HepG2 (cell line): ENCODE data around the gene DPH1. TPM values are rescaled to one million over a fixed set of nuclear protein-coding genes. Genes with fewer than 3 reads are reported as not detected.

Source experiments
- BRCA1 ChIP-seq: sonication (generic); formaldehyde crosslinking; IDR thresholded peaks from 2 replicates; pipeline ENCODE4 v1.4.0; 2020; ENCODE audit warnings: missing genetic modification reagents
- EP300 ChIP-seq, 3 experiments: sonication (generic) in 1 of 3; formaldehyde crosslinking in 1 of 3; IDR thresholded peaks; 2 replicates each; pipeline versions ENCODE4 v1.5.1 to v1.6.1; 2011 to 2020; ENCODE audit warnings: low read depth in 2 of 3, low read length in 2 of 3, borderline replicate concordance in 1 of 3, improper control_type of control experiment in 1 of 3, mild to moderate bottlenecking in 1 of 3, missing genetic modification reagents in 1 of 3, moderate library complexity in 1 of 3
- GPN1 ChIP-seq: sonication (generic); formaldehyde crosslinking; IDR thresholded peaks from 2 replicates; pipeline ENCODE4 v1.5.1; 2020; ENCODE audit warnings: missing genetic modification reagents, borderline replicate concordance
- MED1 ChIP-seq: sonication (generic); formaldehyde crosslinking; IDR thresholded peaks from 2 replicates; pipeline ENCODE4 v1.4.0; 2020; ENCODE audit warnings: missing genetic modification reagents
- MIER2 ChIP-seq: IDR thresholded peaks from 2 replicates; pipeline ENCODE4 v1.6.1; 2016; ENCODE audit warnings: missing biosample characterization, missing genetic modification reagents
- WIZ ChIP-seq: sonication (generic); formaldehyde crosslinking; IDR thresholded peaks from 2 replicates; pipeline ENCODE4 v1.5.1; 2020; ENCODE audit warnings: mild to moderate bottlenecking, missing genetic modification reagents
- ZBTB7B ChIP-seq: sonication (generic); formaldehyde crosslinking; IDR thresholded peaks from 2 replicates; pipeline ENCODE4 v1.4.0; 2020; ENCODE audit warnings: missing genetic modification reagents
- ZFP62 ChIP-seq: sonication (generic); formaldehyde crosslinking; IDR thresholded peaks from 2 replicates; pipeline ENCODE4 v1.4.0; 2020; ENCODE audit warnings: missing genetic modification reagents
- ZNF101 ChIP-seq: sonication (generic); formaldehyde crosslinking; IDR thresholded peaks from 2 replicates; pipeline ENCODE4 v1.4.0; 2020; ENCODE audit warnings: mild to moderate bottlenecking, low read depth, missing genetic modification reagents, borderline replicate concordance
- ZNF225 ChIP-seq: sonication (generic); formaldehyde crosslinking; IDR thresholded peaks from 2 replicates; pipeline ENCODE4 v1.4.0; 2020; ENCODE audit warnings: mild to moderate bottlenecking, missing genetic modification reagents
- ZNF331 ChIP-seq: sonication (generic); formaldehyde crosslinking; IDR thresholded peaks from 2 replicates; pipeline ENCODE4 v1.4.0; 2020; ENCODE audit warnings: missing genetic modification reagents
- ZNF790 ChIP-seq: sonication (generic); formaldehyde crosslinking; IDR thresholded peaks from 2 replicates; pipeline ENCODE4 v1.8.0; 2022; ENCODE audit warnings: missing genetic modification reagents, mild to moderate bottlenecking, borderline replicate concordance
- polyA plus RNA-seq, 8 experiments: library from polyadenylated mRNA; depleted of rRNA in 3 of 8; stranded (reverse) in 7 of 8; unstranded in 1 of 8; fragments of >200 nt; fragmentation: Illumina TruSeq in 4 of 8; extraction: Trizol in 4 of 8; gene quantifications; 2 replicates each; pipeline versions ENCODE4 v1.2.1 to v1.2.3, GENCODE V29; 2011 to 2016; ENCODE audit warnings: low read depth in 4 of 8, missing spikeins in 1 of 8, mixed read lengths in 1 of 8; ENCODE audit not compliant: insufficient read depth in 1 of 8
- total RNA-seq, 5 experiments: library from RNA; depleted of rRNA; stranded (reverse); fragments of >200 nt; fragmentation: Illumina TruSeq; extraction: Trizol; gene quantifications; 2 replicates each; pipeline ENCODE4 v1.2.3, GENCODE V29; 2016; ENCODE audit warnings: low read depth in 1 of 5
- TF ChIP-seq, protein P1 (sequence below): sonication (generic); formaldehyde crosslinking; IDR thresholded peaks from 2 replicates; pipeline ENCODE4 v1.5.1; 2020; ENCODE audit warnings: mild to moderate bottlenecking, missing genetic modification reagents, borderline replicate concordance
- TF ChIP-seq, protein P2 (sequence below): sonication (generic); formaldehyde crosslinking; IDR thresholded peaks from 2 replicates; pipeline ENCODE4 v1.4.0; 2020; ENCODE audit warnings: mild to moderate bottlenecking, missing genetic modification reagents, borderline replicate concordance
- TF ChIP-seq, protein P3 (sequence below): IDR thresholded peaks from 2 replicates; pipeline ENCODE4 v1.6.1; 2016; ENCODE audit warnings: mild to moderate bottlenecking, missing biosample characterization, missing genetic modification reagents
- TF ChIP-seq, protein P4 (sequence below): sonication (generic); formaldehyde crosslinking; IDR thresholded peaks from 2 replicates; pipeline ENCODE4 v1.4.0; 2020; ENCODE audit warnings: missing genetic modification reagents

The DPH1 gene
- total and polyA plus RNA-seq, 2 of the 13 experiments (the other 11 are each of a cell fraction or from before 2014, with no cell fraction given) = 25.3 to 42.8 TPM

DNA sequence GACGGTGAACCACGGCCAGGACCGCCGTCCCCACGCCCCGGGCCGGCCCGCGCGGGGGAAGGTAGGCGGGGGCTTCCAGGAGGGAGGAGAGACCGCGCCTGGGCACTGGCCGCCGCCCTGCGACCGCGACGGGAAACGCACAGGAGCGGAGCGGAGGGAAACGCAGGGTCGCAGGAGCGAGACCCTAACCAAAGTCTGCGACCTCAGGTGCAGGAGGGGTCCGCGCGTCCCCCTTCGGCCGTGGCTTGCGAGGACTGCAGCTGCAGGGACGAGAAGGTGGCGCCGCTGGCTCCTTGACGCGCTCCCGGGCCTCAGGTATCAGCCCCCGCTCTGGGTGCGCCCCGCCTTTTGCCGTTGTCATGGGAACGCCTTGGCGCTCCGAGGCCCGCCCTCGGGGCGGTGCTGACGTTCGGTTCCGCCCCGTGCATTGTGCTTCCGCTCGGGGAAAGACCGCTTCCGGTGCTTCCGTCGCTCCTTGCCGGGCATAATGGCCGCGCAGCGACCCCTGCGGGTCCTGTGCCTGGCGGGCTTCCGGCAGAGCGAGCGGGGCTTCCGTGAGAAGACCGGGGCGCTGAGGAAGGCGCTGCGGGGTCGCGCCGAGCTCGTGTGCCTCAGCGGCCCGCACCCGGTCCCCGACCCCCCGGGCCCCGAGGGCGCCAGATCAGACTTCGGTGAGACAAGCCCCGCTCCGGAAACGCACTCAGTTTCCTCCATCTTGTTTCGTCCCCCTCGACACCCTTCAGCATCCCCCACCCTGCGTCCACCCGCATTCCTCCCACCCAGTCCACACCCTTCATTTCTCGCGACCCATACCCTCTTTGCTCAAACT is 11.8 kb downstream of the DPH1 start, which contains the start of gene OVCA2 (continued):
- TF ChIP-seq, protein P1, sequence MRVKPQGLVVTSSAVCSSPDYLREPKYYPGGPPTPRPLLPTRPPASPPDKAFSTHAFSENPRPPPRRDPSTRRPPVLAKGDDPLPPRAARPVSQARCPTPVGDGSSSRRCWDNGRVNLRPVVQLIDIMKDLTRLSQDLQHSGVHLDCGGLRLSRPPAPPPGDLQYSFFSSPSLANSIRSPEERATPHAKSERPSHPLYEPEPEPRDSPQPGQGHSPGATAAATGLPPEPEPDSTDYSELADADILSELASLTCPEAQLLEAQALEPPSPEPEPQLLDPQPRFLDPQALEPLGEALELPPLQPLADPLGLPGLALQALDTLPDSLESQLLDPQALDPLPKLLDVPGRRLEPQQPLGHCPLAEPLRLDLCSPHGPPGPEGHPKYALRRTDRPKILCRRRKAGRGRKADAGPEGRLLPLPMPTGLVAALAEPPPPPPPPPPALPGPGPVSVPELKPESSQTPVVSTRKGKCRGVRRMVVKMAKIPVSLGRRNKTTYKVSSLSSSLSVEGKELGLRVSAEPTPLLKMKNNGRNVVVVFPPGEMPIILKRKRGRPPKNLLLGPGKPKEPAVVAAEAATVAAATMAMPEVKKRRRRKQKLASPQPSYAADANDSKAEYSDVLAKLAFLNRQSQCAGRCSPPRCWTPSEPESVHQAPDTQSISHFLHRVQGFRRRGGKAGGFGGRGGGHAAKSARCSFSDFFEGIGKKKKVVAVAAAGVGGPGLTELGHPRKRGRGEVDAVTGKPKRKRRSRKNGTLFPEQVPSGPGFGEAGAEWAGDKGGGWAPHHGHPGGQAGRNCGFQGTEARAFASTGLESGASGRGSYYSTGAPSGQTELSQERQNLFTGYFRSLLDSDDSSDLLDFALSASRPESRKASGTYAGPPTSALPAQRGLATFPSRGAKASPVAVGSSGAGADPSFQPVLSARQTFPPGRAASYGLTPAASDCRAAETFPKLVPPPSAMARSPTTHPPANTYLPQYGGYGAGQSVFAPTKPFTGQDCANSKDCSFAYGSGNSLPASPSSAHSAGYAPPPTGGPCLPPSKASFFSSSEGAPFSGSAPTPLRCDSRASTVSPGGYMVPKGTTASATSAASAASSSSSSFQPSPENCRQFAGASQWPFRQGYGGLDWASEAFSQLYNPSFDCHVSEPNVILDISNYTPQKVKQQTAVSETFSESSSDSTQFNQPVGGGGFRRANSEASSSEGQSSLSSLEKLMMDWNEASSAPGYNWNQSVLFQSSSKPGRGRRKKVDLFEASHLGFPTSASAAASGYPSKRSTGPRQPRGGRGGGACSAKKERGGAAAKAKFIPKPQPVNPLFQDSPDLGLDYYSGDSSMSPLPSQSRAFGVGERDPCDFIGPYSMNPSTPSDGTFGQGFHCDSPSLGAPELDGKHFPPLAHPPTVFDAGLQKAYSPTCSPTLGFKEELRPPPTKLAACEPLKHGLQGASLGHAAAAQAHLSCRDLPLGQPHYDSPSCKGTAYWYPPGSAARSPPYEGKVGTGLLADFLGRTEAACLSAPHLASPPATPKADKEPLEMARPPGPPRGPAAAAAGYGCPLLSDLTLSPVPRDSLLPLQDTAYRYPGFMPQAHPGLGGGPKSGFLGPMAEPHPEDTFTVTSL (CRISPR knock-in tag) = no peak
- TF ChIP-seq, protein P2, sequence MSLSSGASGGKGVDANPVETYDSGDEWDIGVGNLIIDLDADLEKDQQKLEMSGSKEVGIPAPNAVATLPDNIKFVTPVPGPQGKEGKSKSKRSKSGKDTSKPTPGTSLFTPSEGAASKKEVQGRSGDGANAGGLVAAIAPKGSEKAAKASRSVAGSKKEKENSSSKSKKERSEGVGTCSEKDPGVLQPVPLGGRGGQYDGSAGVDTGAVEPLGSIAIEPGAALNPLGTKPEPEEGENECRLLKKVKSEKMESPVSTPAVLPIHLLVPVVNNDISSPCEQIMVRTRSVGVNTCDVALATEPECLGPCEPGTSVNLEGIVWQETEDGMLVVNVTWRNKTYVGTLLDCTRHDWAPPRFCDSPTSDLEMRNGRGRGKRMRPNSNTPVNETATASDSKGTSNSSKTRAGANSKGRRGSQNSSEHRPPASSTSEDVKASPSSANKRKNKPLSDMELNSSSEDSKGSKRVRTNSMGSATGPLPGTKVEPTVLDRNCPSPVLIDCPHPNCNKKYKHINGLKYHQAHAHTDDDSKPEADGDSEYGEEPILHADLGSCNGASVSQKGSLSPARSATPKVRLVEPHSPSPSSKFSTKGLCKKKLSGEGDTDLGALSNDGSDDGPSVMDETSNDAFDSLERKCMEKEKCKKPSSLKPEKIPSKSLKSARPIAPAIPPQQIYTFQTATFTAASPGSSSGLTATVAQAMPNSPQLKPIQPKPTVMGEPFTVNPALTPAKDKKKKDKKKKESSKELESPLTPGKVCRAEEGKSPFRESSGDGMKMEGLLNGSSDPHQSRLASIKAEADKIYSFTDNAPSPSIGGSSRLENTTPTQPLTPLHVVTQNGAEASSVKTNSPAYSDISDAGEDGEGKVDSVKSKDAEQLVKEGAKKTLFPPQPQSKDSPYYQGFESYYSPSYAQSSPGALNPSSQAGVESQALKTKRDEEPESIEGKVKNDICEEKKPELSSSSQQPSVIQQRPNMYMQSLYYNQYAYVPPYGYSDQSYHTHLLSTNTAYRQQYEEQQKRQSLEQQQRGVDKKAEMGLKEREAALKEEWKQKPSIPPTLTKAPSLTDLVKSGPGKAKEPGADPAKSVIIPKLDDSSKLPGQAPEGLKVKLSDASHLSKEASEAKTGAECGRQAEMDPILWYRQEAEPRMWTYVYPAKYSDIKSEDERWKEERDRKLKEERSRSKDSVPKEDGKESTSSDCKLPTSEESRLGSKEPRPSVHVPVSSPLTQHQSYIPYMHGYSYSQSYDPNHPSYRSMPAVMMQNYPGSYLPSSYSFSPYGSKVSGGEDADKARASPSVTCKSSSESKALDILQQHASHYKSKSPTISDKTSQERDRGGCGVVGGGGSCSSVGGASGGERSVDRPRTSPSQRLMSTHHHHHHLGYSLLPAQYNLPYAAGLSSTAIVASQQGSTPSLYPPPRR = peak; percentile 42; the same call in 1 of the 2 replicates
- TF ChIP-seq ZBTB7B (CRISPR knock-in tag) = peak; percentile 96
- TF ChIP-seq, protein P3, sequence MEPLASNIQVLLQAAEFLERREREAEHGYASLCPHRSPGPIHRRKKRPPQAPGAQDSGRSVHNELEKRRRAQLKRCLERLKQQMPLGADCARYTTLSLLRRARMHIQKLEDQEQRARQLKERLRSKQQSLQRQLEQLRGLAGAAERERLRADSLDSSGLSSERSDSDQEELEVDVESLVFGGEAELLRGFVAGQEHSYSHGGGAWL = 0 out of 2 replicates have a peak, but pooled peaks have one; percentile 22
- peak; percentile 82; the same call in 1 of the 2 replicates for TF ChIP-seq ZNF331 (CRISPR knock-in tag)
- TF ChIP-seq ZNF790 = no peak
- TF ChIP-seq GPN1 (CRISPR knock-in tag) = no peak; the same call in 1 of the 2 replicates
- no peak for TF ChIP-seq ZNF101
- TF ChIP-seq BRCA1 = no peak
- TF ChIP-seq WIZ (CRISPR knock-in tag) = no peak
- TF ChIP-seq MED1 (CRISPR knock-in tag) = peak; percentile 58
- TF ChIP-seq ZFP62 = no peak
- TF ChIP-seq ZNF225 (CRISPR knock-in tag) = no peak
- TF ChIP-seq EP300 (IDR thresholded peaks at IDR 0.05; ENCODE audit: low read depth in 2 of 2, low read length in 2 of 2) = no peak
- TF ChIP-seq EP300 (CRISPR knock-in tag; IDR thresholded peaks at IDR 0.05; ENCODE audit: borderline replicate concordance) = no peak
- TF ChIP-seq MIER2 = peak; percentile 72
- TF ChIP-seq, protein P4, sequence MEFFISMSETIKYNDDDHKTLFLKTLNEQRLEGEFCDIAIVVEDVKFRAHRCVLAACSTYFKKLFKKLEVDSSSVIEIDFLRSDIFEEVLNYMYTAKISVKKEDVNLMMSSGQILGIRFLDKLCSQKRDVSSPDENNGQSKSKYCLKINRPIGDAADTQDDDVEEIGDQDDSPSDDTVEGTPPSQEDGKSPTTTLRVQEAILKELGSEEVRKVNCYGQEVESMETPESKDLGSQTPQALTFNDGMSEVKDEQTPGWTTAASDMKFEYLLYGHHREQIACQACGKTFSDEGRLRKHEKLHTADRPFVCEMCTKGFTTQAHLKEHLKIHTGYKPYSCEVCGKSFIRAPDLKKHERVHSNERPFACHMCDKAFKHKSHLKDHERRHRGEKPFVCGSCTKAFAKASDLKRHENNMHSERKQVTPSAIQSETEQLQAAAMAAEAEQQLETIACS (CRISPR knock-in tag) = no peak
